ENCODE measurements around the gene SH3GL2.

Gene SH3GL2

GRCh38 chr9:17810728-17811571, 232.1 kb downstream of the SH3GL2 start:
- peak; percentile 30 for DNase-seq (ENCODE audit: low read depth)

GRCh38 chr9:17813798-17814197, 234.9 kb downstream of the SH3GL2 start:
- no peak for DNase-seq (ENCODE audit: low read depth)

- no peak for DNase-seq (ENCODE audit: low read depth)
These were observed 237.7 kb downstream of the SH3GL2 start for GRCh38 chr9:17816431-17817027.

- peak; percentile 22 for DNase-seq (ENCODE audit: low read depth)
These were observed 245.3 kb downstream of the SH3GL2 start for GRCh38 chr9:17824191-17824590.

GRCh38 chr9:17824616-17825264, 245.9 kb downstream of the SH3GL2 start:
- DNase-seq (ENCODE audit: low read depth) = no peak

GRCh38 chr9:17825265-17825659, 246.4 kb downstream of the SH3GL2 start:
- DNase-seq (ENCODE audit: low read depth) = no peak

GRCh38 chr9:17829064-17829463, 250.2 kb downstream of the SH3GL2 start:
- no peak for DNase-seq (ENCODE audit: low read depth)

- DNase-seq (ENCODE audit: low read depth) = no peak
These were observed 251.0 kb downstream of the SH3GL2 start for GRCh38 chr9:17829812-17830385.

- no peak for DNase-seq (ENCODE audit: low read depth)
These were observed 253.9 kb downstream of the SH3GL2 start for GRCh38 chr9:17832812-17833211.

- DNase-seq (ENCODE audit: low read depth) = no peak
These were observed 255.0 kb downstream of the SH3GL2 start for GRCh38 chr9:17833846-17834245.

- DNase-seq (ENCODE audit: low read depth) = no peak
These were observed 259.1 kb downstream of the SH3GL2 start for GRCh38 chr9:17837965-17838364.

GRCh38 chr9:17839776-17840175, 260.9 kb downstream of the SH3GL2 start:
- no peak for DNase-seq (ENCODE audit: low read depth)

- DNase-seq (ENCODE audit: low read depth) = no peak
These were observed 264.4 kb downstream of the SH3GL2 start for GRCh38 chr9:17843236-17843635.
